Measurements from ENCODE around the gene ADAM11.

- no peak for TF ChIP-seq CTCF (IDR thresholded peaks at IDR 0.05)
- TF ChIP-seq EP300 (IDR thresholded peaks at IDR 0.05): no peak
- no peak for TF ChIP-seq POLR2AphosphoS5 (IDR thresholded peaks at IDR 0.05)
These were observed 53.5 kb downstream of the ADAM11 start for GRCh38 chr17:44812263-44812662.

All from esophagus muscularis mucosa (tissue), 4 donors.